Stimulated activated CD8-positive, alpha-beta memory T cell treated with anti-CD3 and anti-CD28 coated beads, Interleukin-15, amount 100 ng/mL, for 4 hours (primary cell): ENCODE data around the gene CRK.
A peak's percentile ranks its signal among the peaks of the same experiment; 100 is the strongest.

Experiments used
- DNase-seq, 2 donors: peaks; one replicate each; pipeline ENCODE4 v3.0.0-alpha.2; 2020; ENCODE audit warnings: low read depth in 2 of 2

The CRK gene

GRCh38 chr17:1486802-1487695, 31.0 kb upstream of the CRK start:
- peak; percentile 72 to 73 for DNase-seq

- peak; percentile 55 to 62 for DNase-seq
Measured at GRCh38 chr17:1485423-1486376, 29.7 kb upstream of the CRK start.

GRCh38 chr17:1484676-1485422, 28.8 kb upstream of the CRK start:
- peak; percentile 37 to 43 for DNase-seq

- no peak for DNase-seq
Measured at GRCh38 chr17:1484060-1484535, 28.1 kb upstream of the CRK start.

- DNase-seq: no peak
Measured at GRCh38 chr17:1482680-1483079, 26.6 kb upstream of the CRK start.

- no peak for DNase-seq
Measured at GRCh38 chr17:1481736-1482135, 25.7 kb upstream of the CRK start.

- DNase-seq: no peak
Measured at GRCh38 chr17:1480747-1481465, 24.9 kb upstream of the CRK start.

GRCh38 chr17:1478418-1478817, 22.4 kb upstream of the CRK start:
- no peak for DNase-seq

DNA sequence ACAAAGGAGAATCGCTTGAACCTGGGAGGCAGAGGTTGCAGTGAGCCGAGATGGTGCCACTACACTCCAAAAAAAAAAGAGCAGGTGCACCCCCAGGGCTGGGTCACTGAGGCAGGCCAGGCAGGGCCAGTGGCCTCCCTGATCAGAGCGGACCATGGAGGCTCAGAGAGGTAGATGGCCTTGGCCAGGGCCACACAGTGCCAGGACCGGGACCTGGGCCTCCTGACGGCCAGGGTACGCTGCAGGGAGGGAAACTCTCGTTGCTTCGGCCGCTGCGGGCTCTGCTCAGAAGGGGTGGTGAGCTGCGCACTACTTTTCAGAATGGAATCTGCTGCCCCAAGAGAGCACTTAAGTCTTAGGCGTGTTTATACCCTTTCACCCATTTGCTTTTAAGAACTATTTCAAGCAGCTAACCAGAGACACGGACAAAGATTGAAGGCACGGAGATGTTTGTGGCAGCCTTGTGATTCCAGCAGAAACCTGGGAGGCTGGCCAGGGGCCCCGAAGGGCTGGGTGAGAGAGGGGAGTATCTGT, 19.4 kb upstream of the CRK start:
- DNase-seq: no peak

GRCh38 chr17:1474402-1475189, 18.6 kb upstream of the CRK start:
- no peak for DNase-seq

DNA sequence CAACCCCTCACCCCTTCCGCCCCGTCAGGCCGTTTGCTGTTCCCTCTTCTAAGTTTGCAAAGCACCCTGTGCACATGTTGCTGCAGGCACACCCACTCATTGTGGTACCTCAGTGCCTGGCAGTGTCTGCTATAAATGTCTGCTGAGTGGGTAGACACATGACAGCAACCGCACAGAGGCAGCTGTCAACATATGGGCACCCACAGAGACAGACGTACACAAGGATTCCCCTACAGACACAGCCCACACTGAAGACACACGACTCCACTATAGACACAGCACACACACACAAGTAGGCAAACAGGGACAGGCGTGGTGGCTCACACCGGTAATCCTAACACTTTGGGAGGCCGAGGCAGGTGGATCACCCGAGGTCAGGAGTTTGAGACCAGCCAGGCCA, 17.8 kb upstream of the CRK start:
- DNase-seq: no peak

DNA sequence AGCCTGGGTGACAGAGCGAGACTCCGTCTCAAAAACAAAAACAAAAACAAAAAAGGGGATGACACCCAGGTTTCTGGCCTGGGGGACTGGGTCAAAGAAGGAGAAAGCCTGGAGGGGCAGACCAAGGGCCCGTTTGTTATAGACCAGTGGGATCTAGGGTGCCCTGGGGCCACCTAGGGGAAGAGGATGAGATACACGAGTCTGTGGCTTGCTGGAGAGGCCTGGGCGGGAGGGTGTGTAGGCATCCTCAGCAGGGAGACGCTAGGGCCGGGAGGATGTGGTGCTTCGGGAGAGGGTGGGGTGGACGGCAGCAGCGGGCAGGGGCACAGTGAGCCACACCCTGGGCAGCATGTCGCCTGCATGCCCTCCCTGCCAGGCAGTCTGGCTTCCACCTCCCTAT, 17.1 kb upstream of the CRK start:
- DNase-seq: no peak

- no peak for DNase-seq
Measured at GRCh38 chr17:1471911-1472821, 16.1 kb upstream of the CRK start.

GRCh38 chr17:1471490-1471889, 15.5 kb upstream of the CRK start:
- no peak for DNase-seq

DNA sequence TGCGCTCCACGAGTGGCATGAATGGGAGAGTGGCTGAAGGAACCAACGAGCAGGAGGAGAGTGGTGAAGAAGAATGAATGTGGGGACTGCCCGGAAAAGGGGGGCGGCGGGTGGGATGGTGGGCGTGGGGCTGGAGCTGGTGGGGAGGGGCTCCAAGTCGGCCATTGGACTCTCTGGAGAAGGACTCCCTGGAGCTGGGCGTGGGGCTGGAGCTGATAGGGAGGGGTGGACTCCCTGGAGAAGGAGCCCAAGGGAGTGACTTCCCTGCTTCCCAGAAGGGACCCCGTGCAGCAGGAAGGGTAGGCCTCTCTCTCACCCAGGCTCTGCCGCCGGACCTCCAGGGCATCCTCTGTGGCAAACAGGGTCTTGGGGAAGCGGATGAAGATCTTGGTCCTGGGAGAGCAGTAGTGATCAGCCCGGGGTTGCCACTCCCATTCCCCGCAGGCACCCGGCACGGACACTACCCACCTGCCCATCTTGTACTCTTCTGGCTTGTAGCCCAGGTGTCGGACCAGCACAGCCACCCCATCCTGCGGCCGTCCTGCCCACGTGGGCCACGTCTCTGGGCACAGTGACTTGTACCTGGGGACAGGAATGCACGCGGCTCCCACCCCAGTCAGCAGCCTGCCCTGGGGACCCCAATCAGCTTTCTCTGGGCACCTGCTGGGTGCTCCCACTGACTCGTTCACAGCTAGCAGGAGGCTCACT, 14.9 kb upstream of the CRK start:
- no peak for DNase-seq

GRCh38 chr17:1470071-1470754, 14.2 kb upstream of the CRK start:
- DNase-seq: no peak

GRCh38 chr17:1469231-1469852, 13.3 kb upstream of the CRK start:
- DNase-seq: no peak
